ENCODE results near the gene TUBGCP3.
"Not testable (repeated sequence)": the region's sequence is repeated elsewhere in the genome, so short reads cannot be mapped to it uniquely, and the experiment has no call there.

Gene TUBGCP3

GRCh38 chr13:112587764-112588489 is at the start of gene TUBGCP3:
Gene TUBGCP3 (minus strand): TSS chr13:112588153. CDS start chr13:112587980, 173 bp downstream.
- DNase-seq = peak; percentile 88

- no peak for DNase-seq
These were observed 49.3 kb upstream of the TUBGCP3 start for GRCh38 chr13:112637017-112637801.

- no peak for DNase-seq
These were observed 48.5 kb upstream of the TUBGCP3 start for GRCh38 chr13:112636401-112636975.

- no peak for DNase-seq
These were observed 47.4 kb upstream of the TUBGCP3 start for GRCh38 chr13:112635323-112635722.

GRCh38 chr13:112634102-112634501 is 46.1 kb upstream of the TUBGCP3 start:
- no peak for DNase-seq

GRCh38 chr13:112630226-112630625 is 42.3 kb upstream of the TUBGCP3 start:
- not testable (repeated sequence) for DNase-seq

- DNase-seq = no peak
These were observed 41.2 kb upstream of the TUBGCP3 start for GRCh38 chr13:112629161-112629560.

- DNase-seq = not testable (repeated sequence)
These were observed 39.7 kb upstream of the TUBGCP3 start for GRCh38 chr13:112627613-112628012.

GRCh38 chr13:112627161-112627560 is 39.2 kb upstream of the TUBGCP3 start:
- DNase-seq = no peak

GRCh38 chr13:112626761-112627160 is 38.8 kb upstream of the TUBGCP3 start:
- no peak for DNase-seq

- no peak for DNase-seq
These were observed 38.2 kb upstream of the TUBGCP3 start for GRCh38 chr13:112626124-112626523.

- DNase-seq = no peak
These were observed 37.7 kb upstream of the TUBGCP3 start for GRCh38 chr13:112625698-112626097.

GRCh38 chr13:112624602-112625430 is 36.9 kb upstream of the TUBGCP3 start:
- DNase-seq = no peak

- DNase-seq = no peak
These were observed 36.1 kb upstream of the TUBGCP3 start for GRCh38 chr13:112624040-112624439.

GRCh38 chr13:112623051-112623711 is 35.2 kb upstream of the TUBGCP3 start:
- DNase-seq = no peak

- DNase-seq = no peak
These were observed 34.4 kb upstream of the TUBGCP3 start for GRCh38 chr13:112622375-112622774.

- DNase-seq = no peak
These were observed 32.0 kb upstream of the TUBGCP3 start for GRCh38 chr13:112619730-112620631.

- DNase-seq = no peak
These were observed 30.5 kb upstream of the TUBGCP3 start for GRCh38 chr13:112618501-112618900.

GRCh38 chr13:112617754-112618375 is 29.9 kb upstream of the TUBGCP3 start:
- DNase-seq = no peak

GRCh38 chr13:112616586-112617362 is 28.8 kb upstream of the TUBGCP3 start:
- DNase-seq = peak; percentile 27

All from stimulated activated CD4-positive, alpha-beta T cell treated with anti-CD3 and anti-CD28 coated beads, Interleukin-15, amount 100 ng/mL, for 24 hours (primary cell).